NCI-H524 treated with DMSO at 0.1 percent for 48 hours (cell line): Measurements from ENCODE around the gene REV1.
"Not testable (repeated sequence)": the region's sequence is repeated elsewhere in the genome, so short reads cannot be mapped to it uniquely, and the experiment has no call there.

Experiments used
- DNase-seq: peaks from one replicate; lab custom pipeline; 2025; lab: John Stamatoyannopoulos, UW

The REV1 gene

GRCh38 chr2:99485824-99486223, 4.0 kb downstream of the REV1 start:
- no peak for DNase-seq

- DNase-seq = no peak
Observed at GRCh38 chr2:99485411-99485810, 4.4 kb downstream of the REV1 start.

GRCh38 chr2:99484205-99484604, 5.6 kb downstream of the REV1 start:
- no peak for DNase-seq

DNA sequence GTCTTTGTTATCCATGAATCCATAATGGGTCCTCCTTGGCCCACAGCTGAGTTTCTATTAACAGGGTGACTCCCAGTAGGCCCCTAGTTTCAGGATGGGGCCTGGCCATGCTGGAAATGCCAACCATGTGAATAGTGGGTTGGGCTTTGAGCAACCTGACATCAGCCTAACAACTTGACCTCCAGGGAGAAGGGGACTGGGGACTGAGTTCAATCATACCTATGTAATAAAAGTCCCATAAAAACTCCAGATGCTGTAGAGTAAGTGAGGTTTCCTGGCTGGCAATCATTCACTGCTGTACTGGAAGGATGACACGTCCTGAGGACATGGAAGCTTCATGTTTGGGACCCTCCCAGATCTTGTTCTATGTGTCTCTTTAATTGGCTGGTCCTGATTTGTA, 7.9 kb downstream of the REV1 start:
- DNase-seq = no peak

GRCh38 chr2:99481527-99481926, 8.3 kb downstream of the REV1 start:
- no peak for DNase-seq

- DNase-seq = no peak
Observed at GRCh38 chr2:99480390-99480789, 9.4 kb downstream of the REV1 start.

GRCh38 chr2:99478632-99479031, 11.2 kb downstream of the REV1 start:
- no peak for DNase-seq

DNA sequence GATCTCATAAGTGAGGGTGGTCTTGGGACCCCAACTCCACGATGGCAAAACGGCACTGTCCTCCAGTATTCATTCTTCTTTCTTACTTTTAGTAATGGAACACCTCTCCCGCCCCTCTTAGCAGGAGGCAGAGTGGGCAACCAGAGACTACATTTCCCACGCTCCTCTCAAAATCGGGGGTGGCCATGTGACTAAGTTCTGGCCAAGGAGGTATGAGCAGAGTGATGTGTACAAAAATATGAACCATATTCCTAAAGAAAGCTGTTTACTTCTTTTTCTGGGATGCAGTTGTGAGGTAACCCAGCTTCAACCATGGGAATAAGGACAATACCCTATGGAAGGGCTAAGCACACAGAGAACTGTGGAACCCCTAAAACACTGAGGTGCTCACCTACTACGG, 12.8 kb downstream of the REV1 start:
- DNase-seq = no peak

DNA sequence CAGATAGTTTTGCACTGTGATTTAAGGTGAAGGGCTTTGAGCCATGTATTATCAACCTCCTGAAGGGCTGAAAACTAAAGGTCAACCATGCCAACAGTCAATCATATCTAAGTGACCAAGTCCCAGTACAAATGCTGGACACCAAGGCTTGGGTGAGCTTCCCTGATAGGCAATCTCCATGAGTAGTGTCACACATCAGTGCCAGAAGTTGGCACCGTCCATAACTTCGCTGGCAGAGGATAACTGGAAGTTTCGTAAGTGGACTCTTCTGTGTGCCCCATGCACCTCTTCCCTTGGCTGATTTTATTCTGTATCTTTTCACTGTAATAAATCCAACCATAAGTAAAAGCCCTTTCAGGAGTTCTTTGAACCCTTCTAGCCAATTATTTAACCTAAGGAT, 13.2 kb downstream of the REV1 start:
- no peak for DNase-seq

DNA sequence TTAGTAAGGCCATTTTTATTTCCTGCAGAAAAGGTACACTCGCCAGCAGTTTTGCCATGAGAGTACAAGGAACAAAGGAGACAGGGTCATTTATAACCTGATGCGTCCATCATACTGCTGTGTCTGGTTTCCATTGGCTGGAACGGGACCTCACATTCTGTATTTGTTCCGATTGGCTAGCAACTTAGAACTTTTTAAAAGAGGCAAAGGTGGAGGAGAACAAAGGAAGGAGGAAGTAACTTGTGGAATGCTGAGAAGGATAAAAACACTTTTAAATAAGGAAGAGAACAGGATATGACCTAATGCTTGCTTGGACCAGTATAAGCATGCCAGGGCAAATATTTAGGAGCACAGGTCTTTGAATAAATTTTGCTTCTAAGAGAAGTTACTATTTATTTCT, 14.7 kb downstream of the REV1 start:
- DNase-seq = not testable (repeated sequence)

DNA sequence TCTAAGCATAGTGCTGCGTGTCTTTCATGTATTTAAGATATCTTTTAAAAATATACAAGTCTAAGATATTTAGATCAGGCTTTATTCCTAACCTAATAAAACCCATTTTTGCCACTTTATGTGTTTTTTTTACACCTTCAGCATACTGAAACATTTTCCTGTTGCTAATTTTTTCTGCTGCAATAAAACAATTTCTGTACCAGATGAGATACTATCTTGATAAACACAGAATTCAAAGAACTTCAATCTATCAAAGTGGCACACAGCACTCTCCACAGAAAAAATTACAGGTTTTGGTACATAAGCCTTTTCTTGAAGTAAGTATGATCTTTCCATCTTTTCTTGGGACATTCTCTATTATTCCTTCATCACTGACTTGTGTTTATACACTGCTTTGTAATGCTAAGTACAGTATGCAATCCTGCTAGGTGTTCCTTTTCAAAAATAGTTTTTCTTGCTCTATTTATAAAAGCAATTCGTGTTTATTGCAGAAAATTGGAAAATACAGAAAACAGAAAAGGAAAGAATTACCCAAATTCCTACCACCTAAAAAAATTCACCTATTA, 16.2 kb downstream of the REV1 start:
- no peak for DNase-seq

GRCh38 chr2:99472600-99472960, 17.2 kb downstream of the REV1 start:
- DNase-seq = no peak

DNA sequence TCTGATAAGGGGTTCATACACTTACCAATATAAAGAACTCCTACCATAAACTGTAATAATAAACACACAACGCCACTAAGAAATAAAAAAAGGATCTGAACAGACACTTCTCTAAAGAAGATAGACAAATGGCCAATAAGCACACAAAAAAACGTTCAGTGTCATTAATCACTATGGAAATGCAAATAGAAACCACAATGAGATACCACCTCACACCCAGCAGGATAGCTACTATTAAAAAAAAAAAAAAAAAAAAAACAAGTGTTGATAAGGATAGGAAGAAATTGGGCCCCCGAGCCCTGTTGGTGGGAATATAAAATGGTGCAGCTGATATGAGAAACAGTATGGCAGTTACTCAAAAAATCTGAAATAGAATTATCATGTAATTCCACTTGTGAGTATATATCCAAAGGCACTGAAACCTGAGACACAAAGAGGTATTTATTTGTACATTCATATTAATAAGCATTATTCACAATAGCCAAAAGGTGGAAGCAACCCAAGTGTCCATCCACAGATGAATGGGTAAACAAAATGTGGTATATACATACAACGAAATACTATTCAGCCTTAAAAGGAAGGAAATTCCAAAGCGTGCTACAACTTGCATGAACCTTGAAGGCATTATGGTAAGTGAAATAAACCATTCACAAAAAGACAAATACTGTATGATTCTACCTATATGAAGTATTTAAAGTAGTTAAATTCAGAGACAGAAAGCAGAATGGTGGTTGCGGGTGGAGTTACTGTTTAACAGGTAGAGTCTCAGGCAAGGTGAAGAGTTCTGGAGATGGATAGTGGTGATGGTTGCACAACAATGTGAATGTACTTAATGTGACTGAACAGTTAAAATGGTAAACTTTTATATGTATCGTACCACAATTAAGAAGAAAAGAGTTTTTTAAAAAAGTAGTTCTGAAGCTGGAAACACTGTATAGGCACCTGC, 17.9 kb downstream of the REV1 start:
- no peak for DNase-seq

DNA sequence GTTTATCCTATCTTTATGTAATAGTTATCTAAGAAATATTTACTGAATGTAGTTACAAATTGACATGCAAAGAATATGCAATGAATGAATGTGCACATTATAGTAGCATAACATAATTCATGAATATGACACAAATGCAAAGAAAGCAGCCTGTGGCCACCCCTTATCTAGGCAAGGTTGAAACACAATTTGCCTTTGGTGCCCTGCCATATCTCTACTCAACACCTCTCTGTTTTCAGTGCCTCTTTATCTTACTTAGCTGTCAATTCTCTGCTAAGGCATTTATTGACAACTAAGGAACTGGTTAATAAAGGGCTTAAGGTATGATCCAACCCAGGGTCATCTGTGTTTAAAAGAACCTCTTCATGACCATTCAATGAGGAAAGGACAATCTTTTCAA, 18.9 kb downstream of the REV1 start:
- no peak for DNase-seq

GRCh38 chr2:99470459-99470858, 19.4 kb downstream of the REV1 start:
- not testable (repeated sequence) for DNase-seq

DNA sequence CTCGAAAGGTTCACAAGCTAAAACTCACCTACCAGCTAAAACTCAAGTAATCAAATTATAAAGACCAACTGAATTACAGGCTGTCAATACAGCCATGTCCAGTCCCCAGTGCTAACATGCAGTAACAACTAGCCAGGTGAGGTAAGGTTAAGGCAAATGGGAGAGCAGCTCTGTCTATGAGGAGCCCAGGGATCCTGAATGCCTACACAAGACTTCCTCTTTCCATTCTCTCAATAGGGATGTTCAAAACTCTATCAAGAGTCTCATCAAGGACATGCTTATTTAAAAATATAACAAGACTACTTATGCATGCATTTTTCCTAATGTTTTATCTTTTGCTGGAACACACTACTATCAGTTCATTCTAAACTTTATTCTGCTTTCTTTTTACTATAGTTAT, 20.4 kb downstream of the REV1 start:
- DNase-seq = no peak

DNA sequence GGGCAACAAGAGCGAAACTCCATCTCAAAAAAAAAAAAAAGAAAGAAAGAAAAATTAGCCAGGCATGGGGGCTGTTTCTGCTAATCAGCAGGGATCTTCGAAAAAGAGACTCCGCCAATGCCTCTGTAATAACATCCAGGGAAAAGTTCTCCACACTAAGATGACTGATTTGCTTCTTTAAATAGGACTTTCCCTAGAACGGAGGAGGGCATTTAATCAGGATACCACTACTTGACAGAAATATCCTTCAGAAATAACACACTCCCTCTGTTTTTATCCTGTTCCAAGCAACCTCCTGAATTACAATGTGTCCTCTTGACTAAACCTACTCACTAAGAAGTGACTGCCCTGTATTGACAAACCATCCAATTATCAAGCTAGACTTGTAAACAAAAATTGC, 21.7 kb downstream of the REV1 start:
- no peak for DNase-seq

DNA sequence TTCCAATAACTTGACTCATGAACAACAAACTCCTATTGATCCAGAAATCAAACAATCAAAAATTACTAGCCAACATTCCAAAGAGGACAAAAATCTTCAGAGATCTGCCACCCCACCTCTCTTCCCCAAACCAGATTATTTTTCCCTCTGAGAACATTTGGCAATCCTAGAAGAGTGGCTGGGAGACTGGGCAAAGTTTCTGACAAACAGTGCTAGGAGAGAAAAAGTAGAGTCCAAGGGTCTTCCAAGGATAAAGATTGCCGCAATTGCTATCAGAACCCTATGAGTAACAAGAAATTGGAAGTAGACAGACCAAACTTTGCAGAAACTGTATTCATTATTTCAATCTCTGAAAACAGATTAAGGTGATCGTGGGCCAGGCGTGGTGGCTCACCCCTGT, 22.4 kb downstream of the REV1 start:
- DNase-seq = no peak

DNA sequence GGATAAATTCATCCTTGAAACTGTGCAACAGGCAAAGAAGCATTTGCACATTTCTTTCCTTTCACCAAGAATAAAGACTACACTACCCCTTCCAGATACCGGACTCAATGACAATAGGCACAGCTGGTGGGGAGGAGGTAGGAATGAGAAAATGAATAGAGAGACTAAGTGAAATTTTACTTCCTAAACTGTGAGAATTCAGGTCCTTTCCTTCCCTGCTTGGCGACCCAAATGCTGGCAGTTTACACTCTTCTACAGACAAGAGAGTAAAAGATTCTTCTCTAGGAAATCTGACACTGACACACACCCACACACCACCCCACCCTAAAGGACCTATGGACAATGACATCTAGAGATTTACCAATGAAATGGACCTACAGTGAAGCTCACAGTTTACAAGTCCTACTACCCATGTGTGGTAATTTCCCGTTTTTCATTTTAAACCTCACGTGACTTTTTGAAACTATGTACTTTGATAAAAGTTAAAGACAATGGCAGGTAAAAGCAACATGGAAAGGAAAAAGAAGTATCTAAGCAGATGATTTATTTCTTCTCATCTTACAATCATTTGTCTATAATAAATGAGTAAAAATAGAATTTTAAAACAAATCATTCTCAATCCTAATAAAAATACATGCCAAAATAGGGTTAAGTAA, 27.9 kb downstream of the REV1 start:
- DNase-seq = no peak

DNA sequence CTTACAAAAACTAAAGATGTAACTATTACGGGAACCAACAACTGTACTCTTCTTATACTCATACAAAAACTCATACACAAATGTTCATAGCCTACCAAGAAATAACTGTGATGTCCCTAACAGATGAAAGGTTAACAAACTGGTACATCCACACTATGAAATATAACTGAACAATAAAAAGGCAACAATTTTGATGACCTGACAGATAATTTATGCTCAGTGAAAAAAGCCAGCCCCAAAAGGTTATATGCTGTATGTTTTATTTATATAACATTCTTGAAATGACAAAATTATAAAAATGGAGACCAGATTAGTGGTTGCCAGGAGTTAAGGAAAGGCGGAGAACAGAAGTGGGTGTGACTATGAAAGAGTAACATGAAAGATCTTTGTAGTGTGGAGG, 31.3 kb downstream of the REV1 start:
- DNase-seq = no peak

DNA sequence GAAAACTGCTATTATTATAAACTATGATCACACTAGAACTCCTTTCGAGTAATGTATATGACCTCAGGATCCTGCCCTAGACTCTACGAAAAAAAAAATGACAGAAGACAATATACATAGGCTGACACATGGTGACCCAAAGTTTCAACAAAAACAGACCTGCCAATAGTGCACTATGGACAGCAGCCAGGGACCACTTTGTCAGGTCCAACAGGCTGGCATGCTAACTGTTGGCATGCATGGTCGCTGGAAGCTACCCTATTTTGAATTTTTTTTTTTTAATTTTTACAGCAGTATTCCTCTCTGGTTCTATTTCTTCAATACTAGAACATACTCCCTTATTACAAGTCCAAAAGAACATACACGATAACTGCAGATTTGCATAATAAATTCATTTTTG, 38.1 kb downstream of the REV1 start:
- no peak for DNase-seq

GRCh38 chr2:99451280-99451679, 38.5 kb downstream of the REV1 start:
- peak; percentile 29 for DNase-seq

GRCh38 chr2:99450199-99450598, 39.6 kb downstream of the REV1 start:
- no peak for DNase-seq
